ENCODE data around the gene TBC1D1.

Gene TBC1D1

DNA sequence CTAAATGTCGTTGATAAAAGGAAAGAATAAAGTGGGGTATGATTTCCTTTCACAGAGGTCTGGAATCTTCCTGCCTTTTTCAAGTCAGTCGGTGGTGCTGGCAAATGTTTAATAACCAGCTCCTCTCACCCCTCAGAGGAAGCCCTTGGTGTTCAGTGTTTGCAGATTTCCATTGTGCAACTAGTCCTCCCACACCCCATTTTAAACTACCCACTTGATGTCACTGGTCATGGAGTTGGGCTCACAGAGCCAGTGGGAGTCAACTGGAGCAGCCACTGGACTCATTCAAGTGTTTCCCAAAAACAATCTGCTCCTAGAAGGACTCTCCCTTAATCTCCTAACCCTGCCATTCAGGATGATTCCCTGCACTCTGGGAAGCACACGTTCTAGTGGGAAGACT lies 218.5 kb downstream of the TBC1D1 start:
- no peak for DNase-seq

DNA sequence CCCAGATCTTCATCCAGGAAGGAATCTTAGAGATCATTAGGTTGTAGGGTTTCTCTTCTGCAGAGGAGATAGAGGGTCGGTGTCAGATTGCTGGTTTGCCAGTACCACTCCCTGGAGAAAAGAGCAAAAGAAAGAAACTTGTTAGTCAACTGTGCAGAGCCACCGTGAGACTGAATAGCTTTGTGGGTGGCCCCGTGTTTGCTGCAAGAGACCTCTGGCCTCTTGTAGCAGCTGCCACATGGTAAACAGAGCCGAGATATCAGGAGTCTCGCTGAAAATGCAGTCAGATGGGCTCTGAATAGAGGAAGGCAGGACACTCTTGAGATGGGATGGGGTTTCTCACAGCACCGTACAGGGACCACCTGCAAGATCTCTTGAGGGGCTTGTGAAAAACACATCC lies 219.0 kb downstream of the TBC1D1 start:
- DNase-seq = no peak

- no peak for DNase-seq
Measured at GRCh38 chr4:38111024-38111423, 220.1 kb downstream of the TBC1D1 start.

DNA sequence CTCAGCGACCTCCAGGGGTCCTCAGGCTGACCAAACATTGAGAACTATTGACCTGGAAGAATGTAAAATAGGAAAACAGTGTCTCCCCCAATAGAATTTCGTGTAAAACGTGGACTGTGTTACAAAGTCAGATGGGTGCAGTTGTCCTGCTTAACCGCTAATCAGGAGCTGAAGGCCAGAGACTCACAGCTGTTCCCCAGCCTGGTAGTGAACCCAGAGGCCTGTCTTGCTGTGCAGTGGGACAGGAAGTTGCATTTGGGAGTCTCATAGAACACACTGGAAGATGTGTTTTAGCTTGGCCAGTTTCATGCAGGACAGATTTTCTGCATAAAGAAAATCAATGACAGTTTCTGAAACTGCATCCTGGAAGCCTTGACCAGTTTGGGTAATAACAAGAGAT lies 220.8 kb downstream of the TBC1D1 start:
- DNase-seq = no peak

DNA sequence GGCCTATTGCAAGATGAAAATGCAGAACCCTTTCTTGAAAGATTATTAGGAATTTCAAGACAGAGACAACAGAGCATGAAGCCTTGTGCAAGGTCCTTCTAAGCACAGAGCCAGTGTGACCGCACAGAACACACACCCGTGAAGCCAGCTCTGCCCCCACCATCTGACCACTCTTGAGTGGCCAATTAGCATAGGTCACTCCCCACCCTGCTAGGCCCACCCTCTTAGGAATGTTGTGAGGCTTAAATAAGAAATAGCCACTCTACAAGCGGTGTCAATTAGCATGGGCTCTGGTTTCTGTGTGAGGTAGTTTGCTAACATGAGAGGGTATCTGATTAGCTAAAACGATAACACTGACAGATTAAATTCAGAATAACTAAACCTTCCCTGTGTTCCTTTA lies 222.2 kb downstream of the TBC1D1 start:
- DNase-seq = no peak

- DNase-seq = no peak
Measured at GRCh38 chr4:38113551-38113950, 222.7 kb downstream of the TBC1D1 start.

GRCh38 chr4:38114386-38115150 lies 223.7 kb downstream of the TBC1D1 start:
- DNase-seq = no peak

- DNase-seq = no peak
Measured at GRCh38 chr4:38115601-38116000, 224.7 kb downstream of the TBC1D1 start.

GRCh38 chr4:38117591-38117990 lies 226.7 kb downstream of the TBC1D1 start:
- DNase-seq = no peak

DNA sequence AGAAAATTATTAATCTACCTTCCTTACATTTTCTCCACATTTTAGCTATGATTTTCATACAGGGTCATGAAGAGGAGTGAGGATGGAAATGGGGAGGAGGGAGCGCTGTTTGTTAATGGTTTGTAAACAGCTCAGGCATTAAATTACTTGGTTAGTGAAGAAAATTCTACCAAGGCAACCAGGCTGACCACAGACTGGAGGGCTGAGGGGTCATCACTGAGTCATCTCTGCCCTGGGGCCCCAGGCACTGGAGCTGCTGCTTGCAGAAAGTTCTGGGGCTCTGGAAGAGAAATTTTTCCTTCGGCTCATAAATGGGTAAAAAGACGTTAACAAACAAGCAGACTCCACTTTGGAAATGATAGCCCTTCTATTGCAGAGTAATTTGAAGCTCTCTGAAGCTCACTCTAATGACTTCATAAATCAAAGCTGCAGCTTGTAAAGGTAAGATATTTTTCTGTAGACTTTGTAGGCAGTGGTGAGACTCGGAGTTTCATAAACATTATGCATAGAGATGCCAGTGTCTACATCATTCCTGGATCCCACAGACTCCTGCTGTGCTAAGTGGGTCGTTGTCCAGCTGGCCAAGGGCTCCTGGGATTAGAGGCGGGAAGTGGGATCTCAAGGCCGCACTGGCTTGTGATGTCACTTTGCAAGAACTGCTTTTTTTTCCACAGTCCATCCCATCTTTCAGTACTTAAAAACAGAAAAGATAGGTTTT lies 228.9 kb downstream of the TBC1D1 start:
- peak; percentile 76 for DNase-seq

DNA sequence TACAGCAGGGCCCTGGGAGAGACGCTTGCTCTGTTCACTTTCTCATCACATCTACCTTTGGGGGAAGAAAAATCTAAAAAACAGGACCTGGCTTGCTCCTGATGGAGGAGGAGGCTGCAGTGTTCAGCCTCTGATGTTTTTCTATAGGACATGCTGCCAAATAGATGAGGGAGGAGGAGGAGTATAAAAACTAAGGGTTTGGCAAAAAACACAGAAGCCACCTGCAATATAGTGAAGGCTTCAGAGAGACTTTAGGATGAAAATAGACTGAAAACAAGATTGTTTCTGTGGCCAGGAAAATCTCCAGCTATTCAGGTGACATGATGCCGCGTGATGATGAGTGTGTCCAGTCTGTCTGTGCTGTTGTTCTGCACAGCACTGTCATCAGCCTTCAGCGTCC lies 229.9 kb downstream of the TBC1D1 start:
- DNase-seq = no peak

- no peak for DNase-seq
Measured at GRCh38 chr4:38122060-38122459, 231.2 kb downstream of the TBC1D1 start.

GRCh38 chr4:38123555-38123954 lies 232.7 kb downstream of the TBC1D1 start:
- no peak for DNase-seq

DNA sequence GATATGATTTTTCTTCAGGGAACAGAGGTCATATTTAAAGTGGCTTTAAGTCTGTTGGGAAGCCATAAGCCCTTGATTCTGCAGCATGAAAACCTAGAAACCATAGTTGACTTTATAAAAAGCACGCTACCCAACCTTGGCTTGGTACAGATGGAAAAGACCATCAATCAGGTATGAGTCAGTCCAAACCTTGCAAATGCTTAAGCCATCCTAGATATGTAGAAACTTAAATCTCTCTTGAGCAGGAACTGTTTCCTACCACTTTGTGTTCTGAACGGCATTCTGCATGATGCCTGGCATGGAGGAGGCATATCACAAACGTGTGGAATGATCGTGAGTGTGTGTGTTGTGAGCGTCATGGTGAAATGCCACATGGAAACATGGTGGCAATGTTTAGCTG lies 234.1 kb downstream of the TBC1D1 start:
- no peak for DNase-seq

DNA sequence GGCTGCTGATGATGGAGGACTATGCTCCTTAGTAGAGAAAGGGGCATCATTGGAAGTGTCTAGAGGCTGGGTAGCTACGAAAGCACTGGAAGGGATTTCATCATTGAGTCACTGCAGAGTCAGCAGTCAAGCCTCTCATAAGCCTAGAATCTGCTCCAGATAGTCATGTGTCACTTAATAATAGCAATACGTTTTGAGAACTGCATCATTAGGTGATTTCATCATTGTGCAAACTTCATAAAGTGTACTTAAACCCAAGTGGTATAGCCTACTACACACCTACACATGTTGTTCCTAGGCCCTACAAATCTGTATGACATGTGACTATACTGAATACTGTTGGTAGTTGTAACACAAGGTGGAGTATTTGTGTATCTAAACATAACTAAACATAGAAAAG lies 234.9 kb downstream of the TBC1D1 start:
- no peak for DNase-seq

GRCh38 chr4:38128478-38129459 lies 237.9 kb downstream of the TBC1D1 start:
- DNase-seq = no peak

GRCh38 chr4:38129460-38130227 lies 238.8 kb downstream of the TBC1D1 start:
- DNase-seq = no peak

- DNase-seq = no peak
Measured at GRCh38 chr4:38130884-38131283, 240.0 kb downstream of the TBC1D1 start.

DNA sequence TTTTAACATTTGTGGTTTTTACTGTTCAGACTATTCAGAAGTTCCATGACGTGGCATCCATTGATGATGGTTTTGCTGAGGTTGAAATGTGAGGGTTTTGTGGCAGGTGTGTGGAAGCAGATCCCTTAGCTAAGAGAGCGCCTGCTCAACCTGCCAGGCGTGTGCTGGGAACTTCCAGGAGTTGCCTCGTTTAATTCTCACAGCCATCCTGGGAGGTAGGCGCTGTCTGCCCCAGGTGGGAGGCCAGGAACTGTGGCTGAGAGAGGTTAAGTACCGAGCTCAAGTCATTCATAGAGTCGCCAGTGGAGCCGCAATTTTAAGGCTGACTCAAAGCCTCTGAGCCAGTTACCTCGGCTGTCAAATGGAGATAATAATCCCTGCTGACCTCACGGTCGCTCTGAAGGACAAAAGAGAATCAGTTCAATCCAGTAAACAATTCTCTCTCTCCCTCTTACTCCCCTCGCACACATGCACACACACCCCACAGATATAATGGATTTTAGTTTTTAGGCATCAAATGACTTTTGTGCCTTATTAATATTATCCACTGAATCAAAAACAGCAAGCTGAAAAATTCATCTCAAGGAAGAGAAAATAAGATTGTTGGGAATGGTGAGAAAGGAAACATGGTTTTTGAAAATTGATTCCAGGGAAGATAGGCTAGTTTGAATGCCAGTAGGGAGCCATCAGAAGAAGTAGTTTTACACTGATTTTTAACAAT lies 240.6 kb downstream of the TBC1D1 start:
- DNase-seq = no peak

- peak; percentile 92 for DNase-seq
Measured at GRCh38 chr4:38132107-38132673, 241.3 kb downstream of the TBC1D1 start.
